Epidermal melanocyte (primary cell): ENCODE results near the gene RILPL1.
"Not testable (repeated sequence)": the region's sequence is repeated elsewhere in the genome, so short reads cannot be mapped to it uniquely, and the experiment has no call there.

Experiments
- DNase-seq: peaks from one replicate; pipeline ENCODE4 v3.0.0; 2011; ENCODE audit warnings: low spot score; ENCODE audit not compliant: insufficient read length

RILPL1 gene

DNA sequence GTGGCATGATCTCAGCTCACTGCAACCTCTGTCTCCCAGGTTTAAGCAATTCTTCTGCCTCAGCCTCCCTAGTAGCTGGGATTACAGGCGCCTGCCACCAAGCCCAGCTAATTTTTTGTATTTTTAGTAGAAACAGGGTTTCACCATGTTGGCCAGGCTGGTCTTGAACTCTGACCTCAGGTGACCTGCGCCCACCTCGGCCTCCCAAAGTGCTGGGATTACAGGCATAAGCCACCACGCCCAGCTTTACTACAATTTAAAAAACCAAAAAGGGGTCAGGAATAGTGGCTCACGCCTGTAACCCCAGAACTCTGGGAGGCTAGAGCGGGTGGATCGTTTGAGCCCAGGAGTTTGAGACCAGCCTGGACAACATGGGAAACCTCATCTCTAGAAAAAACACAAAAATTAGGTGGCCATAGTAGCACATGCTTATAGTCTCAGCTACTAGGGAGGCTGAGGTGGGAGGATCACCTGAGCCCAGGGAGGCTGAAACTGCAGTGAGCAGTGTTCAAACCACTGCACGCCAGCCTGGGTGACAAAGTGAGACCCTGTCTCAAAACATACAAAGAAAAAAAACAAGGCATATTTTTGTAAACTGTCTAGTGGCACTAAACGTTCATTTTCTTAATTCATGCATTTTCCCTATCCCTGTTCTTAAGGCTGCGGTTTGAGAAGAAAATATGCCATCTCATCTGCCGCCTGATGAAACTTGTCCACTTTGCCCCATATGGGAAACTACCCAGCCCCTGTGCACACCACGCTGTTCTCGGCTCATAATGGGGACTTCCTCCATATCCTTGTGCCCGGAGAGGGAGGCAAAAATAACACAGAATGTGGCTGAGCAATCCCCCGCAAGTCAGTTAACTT is 101.3 kb downstream of the RILPL1 start:
- DNase-seq, result not testable (repeated sequence)

DNA sequence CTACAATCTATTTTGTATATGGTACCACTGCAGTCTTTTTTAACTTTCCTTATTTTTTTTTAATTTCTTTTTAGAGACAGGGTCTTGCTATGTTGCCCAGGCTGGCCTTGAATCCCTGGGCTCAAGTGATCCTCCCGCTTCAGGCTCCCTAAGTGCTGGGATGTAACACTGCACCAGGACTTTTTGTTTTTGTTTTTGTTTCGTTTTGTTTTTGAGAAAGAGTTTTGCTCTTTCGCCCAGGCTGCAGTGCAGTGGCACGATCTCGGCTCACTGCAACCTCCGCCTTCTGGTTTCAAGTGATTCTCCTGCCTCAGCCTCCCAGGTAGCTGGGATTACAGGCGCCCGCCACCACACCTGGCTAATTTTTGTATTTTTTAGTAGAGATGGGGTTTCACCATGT is 104.4 kb downstream of the RILPL1 start:
- not testable (repeated sequence) for DNase-seq

DNA sequence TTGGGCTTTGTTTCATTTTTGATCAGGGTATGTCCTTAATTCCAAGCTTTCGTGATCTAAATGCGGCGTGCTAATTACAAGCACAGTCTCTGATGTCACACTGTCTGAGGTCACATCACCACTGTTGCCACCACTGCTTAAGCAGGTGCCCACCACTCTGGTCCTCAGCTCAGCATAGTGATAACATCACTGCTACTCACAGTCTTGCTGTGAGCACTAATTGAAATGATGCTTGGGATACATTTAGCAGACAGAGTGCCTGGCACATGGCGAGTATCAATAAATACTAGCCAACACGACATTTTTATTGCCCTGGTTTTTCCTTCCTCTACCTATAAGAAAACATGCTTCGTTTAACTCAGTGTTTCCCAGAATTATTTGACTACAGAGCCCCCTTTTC is 104.9 kb downstream of the RILPL1 start:
- DNase-seq, result no peak

DNA sequence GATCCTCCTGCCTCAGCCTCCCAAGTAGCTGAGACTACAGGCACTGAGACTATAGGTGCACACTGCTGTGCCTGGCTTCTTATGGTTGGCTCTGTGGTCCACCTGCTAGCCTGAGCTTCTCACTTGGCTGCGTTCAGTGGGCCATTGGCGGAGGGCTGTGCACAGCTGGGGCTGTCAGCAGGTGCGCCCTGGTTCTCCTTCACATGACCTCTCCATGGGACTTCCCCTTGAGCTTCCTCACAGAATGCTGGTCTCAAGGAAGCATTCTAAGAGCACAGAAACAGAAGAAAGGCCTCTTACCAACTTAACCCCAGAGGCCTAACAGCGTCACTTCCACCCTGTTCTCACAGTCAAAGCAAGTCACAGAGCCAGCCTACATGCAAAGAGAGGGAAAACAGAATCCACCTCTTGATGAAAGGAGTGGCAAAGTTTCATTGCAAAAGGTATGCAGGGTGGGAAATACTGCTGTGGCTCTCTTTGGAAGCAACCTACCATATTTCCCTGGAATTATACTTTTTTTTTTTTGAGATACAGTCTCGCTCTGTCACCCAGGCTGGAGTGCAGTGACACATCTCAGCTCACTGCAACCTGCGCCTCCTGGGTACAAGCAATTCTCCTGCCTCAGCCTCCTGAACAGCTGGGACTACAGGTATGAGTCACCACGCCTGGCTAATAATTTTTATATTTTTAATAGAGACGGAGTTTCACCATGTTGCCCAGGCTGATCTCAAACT is 106.3 kb downstream of the RILPL1 start:
- no peak for DNase-seq

DNA sequence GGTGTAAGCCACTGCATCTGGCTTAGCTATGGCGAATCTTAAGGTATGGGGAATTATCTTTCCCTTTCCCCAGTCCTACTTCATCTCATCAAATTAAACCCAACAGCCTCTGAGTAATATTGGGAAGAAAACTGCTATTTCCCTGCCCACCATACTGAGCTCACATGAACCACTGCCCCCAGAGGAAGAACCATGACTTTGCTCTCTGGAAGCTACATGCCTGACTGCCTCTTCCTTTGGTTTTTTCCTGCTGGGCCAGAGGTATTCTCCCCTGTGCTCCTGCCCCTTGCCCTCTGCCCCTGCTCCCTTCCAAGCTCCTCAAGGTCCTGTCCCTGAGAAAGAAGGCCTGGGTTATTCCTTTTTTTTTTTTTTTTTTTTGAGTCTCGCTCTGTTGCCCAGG is 112.2 kb downstream of the RILPL1 start:
- DNase-seq, result no peak
